DND-41 (cell line): Measurements from ENCODE around the gene BRD3.

Source experiments
- ATAC-seq: fragments of 200-7000 bp; cut with Tn5 transposase; 3 replicates; pipeline ENCODE4 v1.9.1; 2021; ENCODE audit warnings: low read depth; ENCODE audit not compliant: insufficient read depth
- DNase-seq: peaks from one replicate; pipeline ENCODE4 v3.0.0-alpha.2; 2020
- H2AFZ ChIP-seq: 2 replicates; pipeline ENCODE4 v1.6.0; 2012; ENCODE audit warnings: low read depth, low read length
- H3K27ac ChIP-seq: 2 replicates; pipeline ENCODE4 v1.5.1; 2012; ENCODE audit warnings: low read length, inconsistent platforms
- H3K27me3 ChIP-seq: fragments of 200-600 bp; sonication (generic); 2 replicates; pipeline ENCODE4 v1.6.0; 2012; ENCODE audit warnings: low read length, mild to moderate bottlenecking, inconsistent platforms; ENCODE audit not compliant: insufficient read depth, poor library complexity
- H3K36me3 ChIP-seq: 2 replicates; pipeline ENCODE4 v1.5.1; 2012; ENCODE audit warnings: low read length, inconsistent platforms; ENCODE audit not compliant: insufficient read depth
- H3K4me1 ChIP-seq: 2 replicates; pipeline ENCODE4 v1.5.1; 2012; ENCODE audit warnings: mild to moderate bottlenecking, low read length; ENCODE audit not compliant: insufficient read depth
- H3K4me2 ChIP-seq: 2 replicates; pipeline ENCODE4 v1.6.0; 2012; ENCODE audit warnings: mild to moderate bottlenecking, moderate library complexity, low read length, inconsistent platforms; ENCODE audit not compliant: insufficient read depth
- H3K4me3 ChIP-seq, 2 experiments: fragments of 200-600 bp in 1 of 2; shearing (Covaris generic) in 1 of 2; 2 replicates each; pipeline ENCODE4 v1.5.1; 2012 to 2016; ENCODE audit warnings: inconsistent platforms in 2 of 2, low read length in 2 of 2, mild to moderate bottlenecking in 2 of 2, low read depth in 1 of 2, moderate library complexity in 1 of 2
- H3K79me2 ChIP-seq: 2 replicates; pipeline ENCODE4 v1.6.0; 2012; ENCODE audit warnings: low read length, inconsistent platforms; ENCODE audit not compliant: insufficient read depth
- H3K9ac ChIP-seq: 2 replicates; pipeline ENCODE4 v1.6.0; 2012; ENCODE audit warnings: low read depth, mild to moderate bottlenecking, inconsistent platforms, low read length, moderate library complexity
- H3K9me3 ChIP-seq: 2 replicates; pipeline ENCODE4 v1.5.1; 2012; ENCODE audit warnings: low read length, moderate library complexity, mild to moderate bottlenecking, inconsistent platforms; ENCODE audit not compliant: insufficient read depth, severe bottlenecking
- H4K20me1 ChIP-seq: 2 replicates; pipeline ENCODE4 v1.6.0; 2012; ENCODE audit warnings: low read length; ENCODE audit not compliant: insufficient read depth
- CTCF ChIP-seq: IDR thresholded peaks from 2 replicates; pipeline ENCODE4 v1.5.1; 2012; ENCODE audit warnings: borderline replicate concordance, low read length, moderate library complexity, mild to moderate bottlenecking; ENCODE audit not compliant: poor library complexity, severe bottlenecking; ENCODE audit errors: extremely low read depth
- EZH2 ChIP-seq: IDR thresholded peaks from 3 replicates; pipeline ENCODE4 v1.6.1; 2012; ENCODE audit warnings: borderline replicate concordance, low read depth, mild to moderate bottlenecking, moderate library complexity, low read length, inconsistent platforms; ENCODE audit not compliant: severe bottlenecking

BRD3 gene

GRCh38 chr9:134063088-134063570, 4.7 kb downstream of the BRD3 start:
- no peak overlapping the region for H3K4me2 ChIP-seq
- no peak overlapping the region for H3K9ac ChIP-seq
- H3K36me3 ChIP-seq, result peaks cover 15% of the 10 kb centered on the region; the same call in 1 of the 2 replicates
- H3K27ac ChIP-seq, result no peak overlapping the region
- no peaks in the 10 kb centered on the region for H3K9me3 ChIP-seq
- no peak overlapping the region for H3K4me3 ChIP-seq
- H3K79me2 ChIP-seq, result peaks cover 94% of the 10 kb centered on the region
- H4K20me1 ChIP-seq, result peaks cover 78% of the 10 kb centered on the region
- H2AFZ ChIP-seq, result no peak overlapping the region
- ATAC-seq (no peak), DNase-seq (no peak)
- TF ChIP-seq EZH2 (no peak), CTCF (no peak)
- peaks cover 21% of the 10 kb centered on the region for H3K4me1 ChIP-seq
- H3K27me3 ChIP-seq, result no peaks in the 10 kb centered on the region

GRCh38 chr9:134062461-134063087, 5.3 kb downstream of the BRD3 start:
- H3K27me3 ChIP-seq, result no peaks in the 10 kb centered on the region
- TF ChIP-seq EZH2, result no peak
- TF ChIP-seq CTCF, result no peak
- peaks cover 83% of the 10 kb centered on the region for H4K20me1 ChIP-seq
- H3K4me1 ChIP-seq, result peaks cover 21% of the 10 kb centered on the region
- DNase-seq (no peak), ATAC-seq (no peak)
- H3K9ac ChIP-seq, result no peak overlapping the region
- peaks cover 15% of the 10 kb centered on the region; the same call in 1 of the 2 replicates for H3K36me3 ChIP-seq
- H3K9me3 ChIP-seq, result no peaks in the 10 kb centered on the region
- H3K4me2 ChIP-seq, result no peak overlapping the region
- no peak overlapping the region for H3K4me3 ChIP-seq
- no peak overlapping the region for H2AFZ ChIP-seq
- H3K79me2 ChIP-seq, result peaks cover 99% of the 10 kb centered on the region
- H3K27ac ChIP-seq, result no peak overlapping the region

GRCh38 chr9:134061688-134062371, 6.0 kb downstream of the BRD3 start:
- DNase-seq, result no peak
- no peak for ATAC-seq
- no peak for TF ChIP-seq EZH2
- TF ChIP-seq CTCF, result no peak
- peaks cover 100% of the 10 kb centered on the region for H3K79me2 ChIP-seq
- H3K4me2 ChIP-seq, result no peak overlapping the region
- no peak overlapping the region for H3K27ac ChIP-seq
- no peaks in the 10 kb centered on the region for H3K27me3 ChIP-seq
- H3K9ac ChIP-seq, result no peak overlapping the region
- H3K4me3 ChIP-seq, result no peak overlapping the region
- H3K9me3 ChIP-seq, result no peaks in the 10 kb centered on the region
- peaks cover 21% of the 10 kb centered on the region for H3K4me1 ChIP-seq
- H2AFZ ChIP-seq, result no peak overlapping the region
- peaks cover 15% of the 10 kb centered on the region; the same call in 1 of the 2 replicates for H3K36me3 ChIP-seq
- peaks cover 91% of the 10 kb centered on the region for H4K20me1 ChIP-seq
